ENCODE data around the gene TRERF1.
"Not testable (repeated sequence)": the region's sequence is repeated elsewhere in the genome, so short reads cannot be mapped to it uniquely, and the experiment has no call there.

TRERF1 gene

DNA sequence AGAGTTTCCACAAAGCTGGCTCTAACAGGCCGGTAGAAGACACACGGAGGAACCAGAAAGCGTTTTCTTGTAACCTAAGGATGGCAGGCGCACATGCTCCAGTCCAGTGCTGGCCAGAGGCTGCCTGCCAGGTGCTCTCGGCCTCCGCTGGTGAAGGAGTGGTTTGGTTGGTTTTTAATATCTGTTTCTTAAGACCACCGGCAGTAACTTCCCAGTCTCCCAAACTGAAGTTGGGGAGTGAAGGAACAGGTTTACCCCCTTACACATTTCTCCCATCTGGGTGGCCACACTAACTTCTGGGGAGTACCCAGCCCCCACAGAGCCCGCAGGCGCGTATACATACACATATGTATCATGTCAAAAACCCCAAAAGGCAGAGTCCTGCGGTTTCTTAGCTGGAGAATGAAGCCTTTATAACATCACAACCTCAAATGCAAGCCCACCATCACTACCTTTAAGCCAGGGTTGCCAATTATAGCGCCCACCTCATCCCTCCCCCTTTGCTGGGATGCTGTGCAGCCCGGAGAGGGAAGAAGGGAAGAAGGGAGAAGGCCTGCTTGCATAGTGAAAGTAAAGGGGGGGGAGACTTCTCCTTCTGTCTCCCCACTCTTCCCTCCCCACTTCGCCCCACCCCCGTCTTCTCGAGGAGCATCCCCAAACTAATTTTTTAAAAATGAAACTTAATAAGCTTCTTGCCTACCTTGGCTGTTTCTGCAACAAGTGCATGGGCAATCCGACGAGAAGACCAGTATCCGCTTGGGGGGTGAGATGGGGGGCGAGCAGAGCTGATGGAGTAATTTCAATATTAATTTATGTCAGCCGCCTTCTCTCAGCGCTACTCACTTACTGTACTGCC is 1.0 kb downstream of the TRERF1 start:
- no peak for DNase-seq

DNA sequence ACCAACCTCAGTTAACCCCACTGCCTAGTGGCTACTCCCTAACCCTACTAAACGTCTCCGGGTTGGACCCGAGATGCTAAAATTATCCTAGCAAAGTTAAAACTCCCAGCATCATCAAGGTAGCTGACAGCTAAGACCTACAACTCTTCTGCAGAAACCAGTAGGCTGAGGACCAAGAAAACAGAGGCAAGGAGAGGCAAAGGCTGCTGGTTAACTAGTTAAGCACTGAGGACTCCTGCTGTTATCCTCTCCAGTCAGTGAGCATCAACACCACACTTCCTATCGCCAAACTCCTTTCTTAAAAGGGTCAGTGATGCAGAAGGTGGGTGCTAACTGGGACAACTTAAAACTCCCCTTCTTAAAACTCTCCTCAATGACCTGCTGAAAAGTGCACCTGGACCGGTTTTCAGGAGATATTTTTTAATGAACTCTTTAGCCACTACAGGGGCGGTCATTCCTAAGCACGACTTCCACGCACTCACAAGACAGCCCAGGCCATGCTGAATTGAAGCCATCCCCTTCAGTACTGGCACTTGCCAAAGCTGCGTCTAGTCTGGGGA is 1.7 kb downstream of the TRERF1 start:
- DNase-seq: no peak

DNA sequence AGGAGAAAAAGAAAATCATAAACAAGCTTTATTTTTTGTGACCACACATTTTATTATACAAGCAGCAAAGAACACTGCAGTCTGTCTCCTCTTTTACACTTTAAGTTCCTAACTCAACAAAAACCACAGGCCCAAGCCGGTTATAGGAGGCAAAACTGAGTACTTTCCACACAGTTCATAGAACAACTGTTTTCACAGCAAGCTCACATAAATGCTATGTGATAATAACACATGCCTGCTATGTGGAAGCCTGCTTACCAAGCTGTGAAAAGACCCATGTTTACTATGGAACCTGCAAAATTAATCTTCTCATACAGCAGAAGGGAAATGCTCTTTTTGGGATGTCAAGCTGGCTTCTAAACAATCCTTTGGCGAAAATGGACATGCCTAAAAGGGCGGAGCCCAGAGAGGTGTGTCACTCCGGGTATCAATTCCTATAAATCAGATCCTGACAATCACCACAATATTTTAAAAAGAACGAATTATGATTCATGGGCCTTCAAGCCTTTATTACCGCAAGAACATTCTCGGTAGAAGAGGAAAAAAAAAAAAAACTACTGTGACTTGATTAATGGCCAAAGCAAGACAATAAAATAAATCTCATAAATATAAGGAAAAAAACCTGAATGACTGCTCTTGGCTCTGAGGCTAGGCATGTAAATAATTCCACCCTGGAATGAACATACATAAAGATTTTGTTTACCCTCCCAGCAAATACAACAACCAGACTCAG is 2.6 kb downstream of the TRERF1 start:
- DNase-seq: no peak

DNA sequence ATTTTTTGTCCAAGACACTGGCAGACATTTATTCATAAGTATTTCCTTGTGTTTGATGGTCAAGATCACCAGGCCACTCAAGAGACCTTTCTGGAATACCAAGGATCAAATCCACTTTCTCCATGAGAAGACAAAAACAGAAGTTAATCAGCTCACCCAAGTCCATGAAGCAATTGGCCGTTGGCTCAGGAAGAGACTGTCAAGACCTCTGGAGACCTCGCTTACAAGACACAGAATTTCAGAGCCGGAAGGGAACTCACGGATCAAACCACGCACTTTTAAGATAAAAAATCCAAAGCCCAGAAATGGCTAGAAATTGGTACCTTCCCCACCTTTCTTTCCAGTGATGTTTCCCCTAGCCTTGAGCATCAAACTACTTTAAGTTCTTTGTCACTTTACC is 3.3 kb downstream of the TRERF1 start:
- DNase-seq: no peak

DNA sequence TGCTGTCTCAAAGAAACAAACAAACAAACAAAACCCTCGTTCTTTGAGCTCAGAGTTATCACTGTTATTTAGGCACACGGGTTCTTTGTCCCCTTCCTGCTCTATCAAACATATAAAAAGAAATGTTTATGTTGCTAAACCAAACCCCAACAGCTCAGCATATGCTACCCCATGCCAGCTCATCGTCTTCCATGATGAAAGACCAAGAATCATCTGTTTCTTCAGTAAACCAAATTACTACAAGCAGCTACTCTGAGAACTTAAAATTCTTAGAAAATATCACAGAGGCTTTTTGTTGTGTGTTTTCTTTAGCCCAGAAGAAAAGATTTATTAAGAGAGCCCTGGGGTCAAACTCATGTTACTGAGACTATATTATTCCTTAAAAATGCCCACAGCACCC is 4.7 kb downstream of the TRERF1 start:
- no peak for DNase-seq

DNA sequence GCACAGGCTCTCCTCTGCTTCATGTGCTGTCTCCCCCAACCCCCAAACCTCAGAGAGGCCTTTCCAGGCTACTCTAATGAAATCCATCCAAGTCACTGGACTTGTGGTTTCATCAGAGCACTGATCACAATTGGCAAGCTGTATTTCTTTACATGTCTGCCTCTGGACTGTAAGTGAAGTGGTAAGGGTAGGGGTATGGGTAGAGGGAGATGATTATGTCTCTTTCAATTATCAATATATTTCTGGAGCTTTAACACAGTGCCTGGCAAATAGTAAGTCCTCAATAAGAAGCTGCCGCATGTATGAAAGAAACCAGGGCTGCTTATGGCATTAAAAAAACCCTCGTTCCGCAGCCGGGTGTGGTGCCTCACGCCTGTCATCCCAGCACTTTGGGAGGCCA is 5.4 kb downstream of the TRERF1 start:
- DNase-seq: no peak

DNA sequence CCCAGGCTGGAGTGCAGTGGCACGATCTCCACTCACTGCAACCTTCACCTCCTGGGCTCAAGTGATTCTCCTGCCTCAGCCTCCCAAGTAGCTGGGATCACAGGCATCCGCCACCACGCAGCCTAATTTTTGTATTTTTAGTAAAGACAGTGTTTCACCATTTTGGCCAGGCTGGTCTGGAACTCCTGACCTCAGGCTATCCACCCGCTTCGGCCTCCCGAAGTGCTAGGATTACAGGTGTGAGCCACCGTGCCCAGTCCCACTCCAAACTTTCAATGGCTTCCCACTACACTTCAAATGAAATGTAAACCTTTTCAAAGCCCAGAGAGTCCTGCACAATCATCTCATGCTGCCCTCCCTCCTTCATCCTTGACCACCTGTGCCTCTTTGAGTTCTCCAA is 5.8 kb downstream of the TRERF1 start:
- DNase-seq: not testable (repeated sequence)

DNA sequence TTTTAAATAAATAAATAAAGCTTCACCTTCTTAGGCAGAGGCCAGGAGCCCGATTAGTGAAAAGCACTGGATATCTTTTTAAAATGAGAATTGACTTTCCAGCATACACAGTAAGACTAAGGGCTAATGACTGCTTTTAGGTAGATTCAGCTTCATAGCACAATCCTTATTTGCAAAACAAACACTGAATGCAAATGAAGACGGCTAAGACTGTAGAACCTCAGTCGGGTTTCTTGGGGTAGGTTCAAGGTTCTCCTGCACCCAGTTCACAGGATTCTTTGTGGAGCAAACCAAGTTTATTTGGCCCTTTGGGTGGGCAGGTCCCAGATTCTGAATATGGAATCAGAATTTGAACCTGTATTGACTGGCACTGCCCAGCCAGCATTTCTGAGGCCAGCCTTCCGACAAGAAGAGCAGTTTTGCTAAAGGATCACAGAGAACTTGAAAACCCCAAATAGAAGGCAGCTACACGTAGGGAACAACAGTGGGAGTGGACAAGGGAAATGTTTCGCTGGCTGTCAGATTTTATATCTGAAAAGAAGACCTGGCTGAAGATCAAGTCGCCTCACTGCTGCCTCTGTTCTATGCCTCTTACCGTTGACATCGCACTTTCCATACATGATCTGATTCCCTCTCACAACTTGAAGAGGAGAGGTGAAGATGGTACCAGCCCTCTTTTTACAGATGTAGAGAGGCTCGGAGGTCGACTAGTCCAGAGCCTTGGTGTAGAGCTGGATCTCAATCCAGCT is 8.2 kb downstream of the TRERF1 start:
- DNase-seq: no peak

DNA sequence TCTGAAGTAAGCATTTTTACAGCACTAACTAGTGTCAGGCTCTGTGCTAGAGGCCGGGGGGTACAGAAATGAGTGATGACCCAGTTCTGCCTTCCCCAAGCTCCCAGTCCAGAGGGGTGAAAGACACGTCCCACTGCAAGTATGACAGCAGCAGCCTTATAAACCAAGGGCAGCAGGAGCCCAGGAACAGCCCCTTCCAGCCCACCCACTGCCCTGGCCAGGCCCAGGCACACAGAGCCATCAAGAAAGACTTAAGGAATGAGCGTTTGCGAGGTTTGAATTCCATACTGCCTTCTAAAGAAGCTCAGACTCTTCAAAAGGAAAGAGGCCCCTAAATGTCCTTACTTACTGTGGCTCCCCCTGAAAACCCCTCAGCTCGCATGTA is 10.0 kb downstream of the TRERF1 start:
- DNase-seq: no peak

DNA sequence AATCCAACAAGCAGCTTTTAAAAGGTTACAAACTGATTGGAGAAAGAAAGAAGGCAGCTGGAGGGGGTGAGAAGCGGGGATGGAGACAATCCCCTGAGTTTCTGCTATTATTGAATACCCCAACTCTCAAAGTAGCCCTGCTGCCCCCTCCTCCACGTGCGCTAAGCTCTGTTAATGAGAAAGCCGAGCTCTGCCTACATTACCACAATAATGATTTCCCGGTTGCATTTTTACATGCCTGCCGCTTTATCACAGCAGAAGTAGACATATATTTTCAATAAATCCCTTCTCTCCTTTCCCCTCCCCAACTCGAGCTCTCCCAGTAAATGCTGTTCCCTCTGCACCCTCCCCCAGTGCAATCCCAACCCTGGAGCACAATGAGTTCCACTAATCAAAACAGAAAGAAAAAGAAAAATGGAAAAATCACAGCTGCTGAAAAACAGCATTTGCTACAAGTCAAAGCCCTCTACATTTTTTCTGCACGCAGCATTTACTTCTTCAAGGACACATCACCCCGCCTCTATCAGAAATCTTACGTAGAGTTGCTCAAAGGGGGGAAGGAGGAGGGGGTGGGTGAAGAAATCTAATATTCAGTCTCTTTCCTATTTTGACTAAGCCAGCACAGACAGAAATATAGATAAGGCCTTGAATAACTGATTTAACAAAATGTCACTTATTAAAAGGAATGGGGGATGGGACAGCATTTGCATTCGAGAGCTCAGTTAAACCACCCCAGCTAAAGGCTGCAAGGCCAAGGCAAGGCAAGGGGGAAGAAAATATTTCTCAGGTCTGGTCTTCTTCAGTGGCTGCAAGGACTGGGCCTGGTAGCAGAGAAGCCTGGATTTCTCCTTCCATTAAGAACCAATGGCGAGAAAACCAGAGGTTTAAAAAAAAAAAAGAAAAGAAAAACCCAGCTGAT is 10.7 kb downstream of the TRERF1 start:
- no peak for DNase-seq

DNA sequence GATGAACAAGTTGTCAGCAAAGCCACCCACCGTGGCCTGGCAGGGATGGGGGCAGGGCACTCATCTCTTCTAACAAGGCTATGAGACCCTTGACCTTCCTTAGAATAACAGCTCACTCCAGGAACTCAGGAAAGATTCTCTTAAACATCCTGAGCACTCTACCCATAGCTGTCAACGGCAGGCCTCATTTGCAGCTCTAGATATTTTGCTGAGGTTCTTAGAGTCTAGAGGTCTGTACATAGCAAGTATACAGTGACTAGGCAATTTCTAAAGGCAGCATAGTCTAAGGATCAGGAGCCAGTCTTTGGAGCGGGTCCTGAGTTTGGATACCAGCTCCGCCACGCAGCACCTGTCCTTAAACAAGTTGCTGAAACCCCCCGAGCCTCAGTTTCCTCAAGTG is 11.7 kb downstream of the TRERF1 start:
- no peak for DNase-seq

DNA sequence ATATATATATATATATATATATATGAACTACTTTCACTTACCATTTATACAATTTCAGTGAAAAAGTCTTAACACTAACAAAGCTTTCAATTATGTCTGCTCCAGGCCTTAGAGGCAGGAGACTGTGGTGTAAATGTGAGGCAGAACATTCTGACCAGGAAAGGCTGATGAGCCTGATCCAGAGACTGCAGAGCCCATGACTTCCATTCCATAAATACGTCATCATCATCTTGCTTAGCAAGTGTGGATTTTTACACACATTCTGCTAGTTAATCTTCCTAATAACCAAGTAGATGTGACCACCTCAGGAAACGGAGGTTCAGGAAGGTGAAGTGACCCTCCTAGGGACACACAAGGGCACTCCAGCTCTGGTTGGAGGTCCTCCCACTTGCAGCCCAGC is 14.9 kb downstream of the TRERF1 start:
- no peak for DNase-seq

DNA sequence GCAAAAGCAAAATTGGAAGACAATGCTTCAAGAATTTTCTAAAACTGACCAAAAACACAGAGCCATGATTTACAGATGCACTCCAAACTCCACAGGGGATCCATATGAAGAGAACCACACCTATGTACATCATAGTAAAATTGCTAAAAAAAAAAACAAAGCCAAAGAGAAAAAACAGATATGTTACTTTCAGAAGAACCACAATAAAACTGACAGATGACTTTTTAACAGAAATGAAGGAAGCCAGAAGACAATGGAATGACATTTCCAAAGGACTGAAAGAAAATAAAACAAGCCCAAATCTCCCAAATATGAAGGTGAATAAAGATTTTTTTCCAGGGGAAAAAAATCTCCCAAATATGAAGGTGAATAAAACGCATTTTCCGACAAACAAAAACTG is 17.5 kb downstream of the TRERF1 start:
- DNase-seq: no peak

DNA sequence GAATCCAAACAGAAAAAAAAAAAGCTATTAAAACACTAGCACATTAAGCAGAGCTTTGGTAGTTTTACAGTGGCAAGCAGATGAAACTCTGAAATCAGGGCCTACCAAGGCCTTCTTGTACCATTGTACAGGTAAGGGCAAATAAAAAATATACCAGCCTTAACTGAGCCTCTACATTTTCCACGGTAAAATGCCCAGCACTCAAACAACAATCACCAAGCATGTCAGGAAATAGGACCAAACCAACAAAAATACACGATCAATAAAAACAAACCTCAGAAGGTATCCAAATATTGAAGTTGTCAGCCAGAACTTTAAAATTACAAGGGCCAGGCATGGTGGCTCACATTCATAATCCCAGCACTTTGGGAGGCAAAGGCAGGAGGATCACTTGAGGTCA is 18.3 kb downstream of the TRERF1 start:
- no peak for DNase-seq

DNA sequence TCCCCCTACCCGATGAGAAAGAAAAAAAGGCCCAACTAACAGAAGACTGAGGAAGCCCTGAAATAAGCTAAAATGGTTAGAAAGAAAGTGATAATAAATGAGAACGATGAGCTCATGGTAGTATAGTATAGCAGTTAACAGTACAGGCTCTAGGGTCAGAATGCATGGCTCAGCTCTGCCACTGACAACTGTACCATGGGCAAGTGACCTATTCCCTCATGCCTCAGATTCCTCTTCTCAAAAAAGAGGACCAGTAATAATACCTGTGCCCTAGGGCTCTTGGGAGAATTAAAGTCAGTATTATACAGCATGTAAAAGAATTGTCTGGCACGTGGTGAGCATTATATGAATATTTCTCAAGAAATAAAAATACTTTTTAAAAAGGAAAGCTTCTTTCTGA is 19.8 kb downstream of the TRERF1 start:
- DNase-seq: no peak

DNA sequence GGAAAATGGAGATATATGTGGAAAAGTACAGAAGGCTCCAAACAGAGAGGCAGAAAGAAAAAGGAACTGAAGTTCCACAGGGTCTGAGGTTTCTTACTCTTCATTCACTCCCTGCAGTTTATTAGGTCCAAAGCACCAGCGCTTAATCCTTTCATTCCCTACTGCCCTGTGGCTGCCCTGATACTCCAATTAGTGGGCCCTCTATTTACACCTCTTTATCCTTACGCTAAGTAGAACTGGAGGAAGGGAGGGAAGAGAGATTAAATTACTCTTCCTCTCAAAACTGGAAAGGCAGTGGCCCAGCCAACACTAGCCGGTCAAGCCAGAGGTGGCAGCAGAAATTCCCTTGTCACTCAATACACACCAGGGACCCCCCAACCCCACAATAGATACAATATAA is 20.4 kb downstream of the TRERF1 start:
- no peak for DNase-seq

DNA sequence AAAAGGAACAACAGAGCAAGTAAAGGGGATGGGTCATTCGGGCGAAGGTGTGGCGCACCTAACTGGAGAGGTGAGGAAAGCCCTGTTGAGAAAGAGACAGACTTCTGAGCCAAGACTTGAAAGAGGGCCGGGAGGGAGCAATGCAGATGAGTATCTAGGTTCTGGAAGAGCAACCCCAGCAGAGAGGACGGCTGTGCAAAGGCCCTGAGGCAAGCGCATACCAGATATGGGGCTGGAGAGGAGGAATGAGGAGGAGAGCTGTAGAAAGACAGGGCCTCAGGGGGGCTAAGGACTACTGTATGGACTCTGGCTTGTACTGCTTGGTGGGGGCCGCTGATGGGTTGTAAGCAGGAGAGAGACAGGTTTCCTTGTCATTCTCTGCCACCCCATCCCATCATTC is 21.9 kb downstream of the TRERF1 start:
- no peak for DNase-seq

DNA sequence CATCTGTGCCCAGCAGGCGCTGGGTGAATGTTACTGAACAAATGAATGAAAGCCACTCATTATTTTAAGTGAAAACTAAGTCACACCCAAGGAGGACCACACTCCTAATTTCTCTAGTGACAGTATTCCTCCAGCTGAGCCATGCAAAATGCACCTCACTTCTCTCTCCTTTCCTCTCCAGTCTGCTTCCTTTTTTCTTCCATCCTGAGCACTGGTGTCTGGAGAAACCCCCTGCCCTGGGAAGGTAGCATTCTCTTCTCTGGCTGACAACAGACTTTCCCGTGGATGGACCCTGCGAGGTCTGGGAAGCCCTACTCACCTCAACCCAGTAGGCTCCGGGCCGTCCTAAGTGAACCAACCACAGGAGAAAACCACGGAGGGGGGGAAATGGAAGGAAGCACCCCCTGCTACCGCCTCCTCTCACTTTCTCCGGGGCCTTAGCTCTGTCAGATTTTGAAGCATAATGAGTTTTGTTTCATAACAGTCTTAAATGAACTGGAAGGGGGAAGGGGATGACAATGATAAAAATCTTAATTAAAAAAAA is 22.6 kb downstream of the TRERF1 start:
- DNase-seq: no peak

DNA sequence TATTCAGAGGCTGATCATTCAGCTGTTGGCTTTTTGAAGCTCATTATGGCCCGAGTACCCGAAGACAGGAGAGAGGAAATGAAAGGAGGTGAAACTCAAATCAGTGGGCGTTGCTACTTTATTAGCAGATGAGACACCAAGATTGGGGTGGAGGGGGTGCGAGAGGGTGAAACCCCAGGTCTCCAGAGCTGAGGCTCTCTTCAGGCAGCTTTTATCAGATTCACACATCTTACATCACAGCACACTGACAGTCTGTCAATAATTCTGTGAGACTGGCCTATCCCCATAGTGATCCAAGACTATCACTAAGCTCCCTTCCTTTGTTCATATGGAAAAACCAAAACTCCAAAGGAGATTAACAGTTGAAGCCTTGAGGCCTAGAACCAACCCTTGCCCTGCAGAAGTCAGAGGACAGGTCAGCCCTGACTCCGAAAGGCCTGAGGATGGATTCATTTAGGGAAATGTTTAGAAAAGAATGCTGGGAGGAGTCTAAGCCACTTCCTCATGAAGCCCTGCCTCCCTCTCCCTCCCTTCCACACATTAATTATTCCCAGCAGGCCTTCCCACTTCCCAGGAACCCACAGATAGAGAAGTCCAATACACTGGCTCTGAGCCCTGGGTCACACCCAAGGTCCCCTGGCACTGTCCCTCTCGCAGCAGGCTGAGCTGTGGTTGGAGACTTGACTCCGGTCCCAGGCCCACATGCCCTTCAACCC is 23.2 kb downstream of the TRERF1 start:
- DNase-seq: no peak

DNA sequence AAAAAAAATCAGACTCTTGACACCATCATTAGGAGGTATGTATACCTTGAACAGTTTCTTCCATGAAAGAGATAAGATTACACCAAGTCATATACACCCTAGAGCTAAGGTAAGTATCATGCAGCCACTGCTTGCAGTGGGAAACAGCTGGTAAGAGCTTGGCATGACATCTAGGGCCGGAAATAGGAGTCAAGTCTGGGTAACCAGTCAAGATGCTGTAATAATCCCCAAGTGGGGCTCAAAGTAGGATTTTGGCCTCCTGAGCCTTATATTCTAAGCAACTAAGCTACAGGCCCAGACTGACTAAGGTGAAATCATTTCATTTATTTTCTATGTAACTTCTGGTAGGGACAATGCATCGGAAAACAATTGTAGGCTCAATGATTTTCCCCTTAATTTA is 23.9 kb downstream of the TRERF1 start:
- no peak for DNase-seq

DNA sequence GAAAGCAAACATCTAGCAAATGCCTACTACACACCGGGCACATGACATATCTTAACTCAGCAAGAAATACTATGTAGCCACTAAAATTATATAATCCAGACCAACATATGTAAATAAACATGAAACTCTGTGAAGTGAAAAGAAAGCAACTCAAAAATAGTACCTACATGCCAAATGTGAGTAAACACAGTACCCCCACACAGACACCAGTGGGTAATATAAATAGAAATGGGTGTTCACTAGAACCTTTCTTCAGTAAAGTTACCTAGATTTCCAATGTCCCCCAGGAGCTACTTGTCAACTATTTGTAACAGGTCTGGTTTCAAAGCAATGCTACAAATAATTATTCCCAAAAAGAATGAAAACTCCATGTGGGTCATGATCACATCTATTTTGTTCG is 25.5 kb downstream of the TRERF1 start:
- no peak for DNase-seq
